ENCODE data around the gene KIF19. TPM values are rescaled to one million over a fixed set of nuclear protein-coding genes. Genes with fewer than 3 reads are reported as not detected.
A peak's percentile ranks its signal among the peaks of the same experiment; 100 is the strongest.
"Not testable (repeated sequence)": the region's sequence is repeated elsewhere in the genome, so short reads cannot be mapped to it uniquely, and the experiment has no call there.

Gene KIF19, protein sequence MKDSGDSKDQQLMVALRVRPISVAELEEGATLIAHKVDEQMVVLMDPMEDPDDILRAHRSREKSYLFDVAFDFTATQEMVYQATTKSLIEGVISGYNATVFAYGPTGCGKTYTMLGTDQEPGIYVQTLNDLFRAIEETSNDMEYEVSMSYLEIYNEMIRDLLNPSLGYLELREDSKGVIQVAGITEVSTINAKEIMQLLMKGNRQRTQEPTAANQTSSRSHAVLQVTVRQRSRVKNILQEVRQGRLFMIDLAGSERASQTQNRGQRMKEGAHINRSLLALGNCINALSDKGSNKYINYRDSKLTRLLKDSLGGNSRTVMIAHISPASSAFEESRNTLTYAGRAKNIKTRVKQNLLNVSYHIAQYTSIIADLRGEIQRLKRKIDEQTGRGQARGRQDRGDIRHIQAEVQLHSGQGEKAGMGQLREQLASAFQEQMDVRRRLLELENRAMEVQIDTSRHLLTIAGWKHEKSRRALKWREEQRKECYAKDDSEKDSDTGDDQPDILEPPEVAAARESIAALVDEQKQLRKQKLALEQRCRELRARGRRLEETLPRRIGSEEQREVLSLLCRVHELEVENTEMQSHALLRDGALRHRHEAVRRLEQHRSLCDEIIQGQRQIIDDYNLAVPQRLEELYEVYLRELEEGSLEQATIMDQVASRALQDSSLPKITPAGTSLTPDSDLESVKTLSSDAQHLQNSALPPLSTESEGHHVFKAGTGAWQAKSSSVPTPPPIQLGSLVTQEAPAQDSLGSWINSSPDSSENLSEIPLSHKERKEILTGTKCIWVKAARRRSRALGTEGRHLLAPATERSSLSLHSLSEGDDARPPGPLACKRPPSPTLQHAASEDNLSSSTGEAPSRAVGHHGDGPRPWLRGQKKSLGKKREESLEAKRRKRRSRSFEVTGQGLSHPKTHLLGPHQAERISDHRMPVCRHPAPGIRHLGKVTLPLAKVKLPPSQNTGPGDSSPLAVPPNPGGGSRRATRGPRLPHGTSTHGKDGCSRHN
- total RNA-seq (2014; rRNA removed; shearing (Covaris generic)) = not detected in 2 replicates
- polyA plus RNA-seq (2015; cell fraction: cytosol; rRNA removed) = not detected in 2 replicates
- not detected in 2 replicates for polyA plus RNA-seq (2015; cell fraction: nucleus; rRNA removed)

- no peak for DNase-seq (ENCODE audit: low read depth)
Measured at GRCh38 chr17:74325743-74326379, at the start of gene KIF19. KIF19 (plus strand) TSS chr17:74326226; CDS start chr17:74326350, 124 bp downstream.

GRCh38 chr17:74276541-74277009 is 49.5 kb upstream of the KIF19 start:
- DNase-seq (ENCODE audit: low read depth) = no peak

DNA sequence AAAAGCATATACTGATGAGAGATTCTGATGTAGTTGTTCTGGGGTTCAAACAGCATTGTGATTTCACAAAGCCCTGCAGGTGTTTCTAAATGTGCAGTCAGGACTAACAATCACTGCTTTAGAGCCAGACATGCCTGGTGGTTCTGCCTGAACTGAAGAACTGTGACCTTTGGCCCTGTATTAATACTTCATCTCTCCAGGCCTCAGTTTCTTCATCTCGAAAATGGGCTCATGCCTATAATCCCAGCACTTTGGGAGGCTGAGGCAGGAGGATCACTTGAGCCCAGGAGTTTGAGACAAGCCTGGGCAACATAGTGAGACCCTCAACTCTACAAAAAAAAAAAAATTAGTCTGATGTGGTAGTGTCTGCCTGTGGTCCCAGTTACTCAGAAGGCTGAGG is 48.1 kb upstream of the KIF19 start:
- DNase-seq (ENCODE audit: low read depth) = no peak

- not testable (repeated sequence) for DNase-seq (ENCODE audit: low read depth)
Measured at GRCh38 chr17:74279617-74280016, 46.4 kb upstream of the KIF19 start.

- no peak for DNase-seq (ENCODE audit: low read depth)
Measured at GRCh38 chr17:74280093-74280513, 45.9 kb upstream of the KIF19 start.

- no peak for DNase-seq (ENCODE audit: low read depth)
Measured at GRCh38 chr17:74281799-74282198, 44.2 kb upstream of the KIF19 start.

DNA sequence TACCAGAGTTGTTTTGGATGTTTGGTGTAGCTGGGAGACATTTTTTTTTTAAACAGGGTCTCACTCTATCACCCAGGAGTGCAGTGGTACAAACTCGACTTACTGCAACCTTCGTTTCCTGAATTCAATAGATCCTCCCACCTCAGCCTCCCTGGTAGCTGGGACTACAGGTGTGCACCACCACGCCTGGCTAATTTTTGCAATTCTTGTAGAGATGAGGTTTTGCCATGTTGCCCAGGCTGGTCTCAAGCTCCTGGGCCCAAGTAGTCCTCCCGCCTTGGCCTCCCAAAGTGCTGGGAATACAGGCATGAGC is 43.8 kb upstream of the KIF19 start:
- DNase-seq (ENCODE audit: low read depth) = not testable (repeated sequence)

DNA sequence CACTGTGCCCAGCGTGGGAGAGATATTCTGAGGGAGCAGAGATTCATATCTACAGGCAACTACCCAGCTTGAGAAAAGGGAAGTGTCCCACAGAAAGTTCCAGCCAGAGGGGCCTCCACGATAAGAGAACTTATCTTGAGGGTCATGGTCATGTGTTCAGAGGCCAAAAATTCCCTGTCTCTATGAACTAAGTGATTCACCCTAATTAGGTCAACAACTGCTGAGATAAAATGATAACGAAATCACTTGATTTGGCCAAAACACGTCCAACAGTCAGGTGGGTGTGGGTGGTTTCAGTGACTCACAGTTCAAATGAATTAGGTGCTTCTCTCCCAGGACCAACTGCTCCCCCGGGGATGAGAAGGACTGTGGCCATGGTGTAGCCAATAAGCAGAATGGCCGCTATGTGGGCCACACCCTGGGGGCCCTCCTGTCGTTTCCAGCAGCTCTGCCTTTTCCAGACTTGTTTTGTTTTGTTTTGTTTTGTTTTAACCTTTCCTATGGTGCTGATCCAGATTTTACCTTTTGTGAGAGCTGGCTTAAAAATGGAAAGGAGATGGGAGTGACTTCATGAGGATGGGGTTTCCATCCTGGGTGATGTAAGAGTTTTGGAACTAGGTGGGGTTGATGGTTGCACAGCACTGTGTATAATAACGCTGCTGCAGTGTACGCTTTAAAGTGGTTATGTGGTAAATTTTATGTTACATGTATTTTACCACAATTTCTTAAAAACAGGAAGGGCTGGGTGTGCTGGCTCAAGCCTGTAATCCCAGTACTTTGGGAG is 43.2 kb upstream of the KIF19 start:
- DNase-seq (ENCODE audit: low read depth) = no peak

GRCh38 chr17:74283371-74283673 is 42.7 kb upstream of the KIF19 start:
- DNase-seq (ENCODE audit: low read depth) = no peak

DNA sequence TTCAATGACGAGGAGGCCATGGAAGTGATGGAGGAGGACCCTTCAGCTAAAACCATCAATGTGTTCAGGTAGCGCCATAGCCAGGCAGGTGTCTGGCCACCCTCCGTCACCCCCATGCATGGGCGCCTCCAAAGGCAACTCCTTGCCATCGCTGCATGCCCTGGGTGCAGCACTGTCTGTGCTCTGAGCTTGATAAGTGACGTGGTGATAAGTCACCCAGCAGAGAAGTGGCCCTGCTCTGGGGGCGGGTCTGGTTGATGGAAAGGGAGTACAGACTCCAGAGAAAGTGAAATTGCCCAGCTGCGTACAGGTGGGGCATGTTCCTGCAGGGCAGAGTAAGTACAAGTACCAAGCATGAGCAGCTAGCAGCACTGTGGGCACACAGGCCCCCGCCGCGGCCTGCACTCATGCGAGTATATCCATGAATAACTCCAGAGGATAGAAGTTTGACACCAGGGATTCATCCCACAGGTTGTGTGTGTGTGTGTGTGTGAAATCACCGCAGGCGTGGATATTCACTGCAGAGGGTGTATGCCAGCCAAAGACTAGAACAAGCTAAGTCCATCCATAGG is 38.9 kb upstream of the KIF19 start:
- no peak for DNase-seq (ENCODE audit: low read depth)

GRCh38 chr17:74288785-74289184 is 37.2 kb upstream of the KIF19 start:
- DNase-seq (ENCODE audit: low read depth) = no peak

DNA sequence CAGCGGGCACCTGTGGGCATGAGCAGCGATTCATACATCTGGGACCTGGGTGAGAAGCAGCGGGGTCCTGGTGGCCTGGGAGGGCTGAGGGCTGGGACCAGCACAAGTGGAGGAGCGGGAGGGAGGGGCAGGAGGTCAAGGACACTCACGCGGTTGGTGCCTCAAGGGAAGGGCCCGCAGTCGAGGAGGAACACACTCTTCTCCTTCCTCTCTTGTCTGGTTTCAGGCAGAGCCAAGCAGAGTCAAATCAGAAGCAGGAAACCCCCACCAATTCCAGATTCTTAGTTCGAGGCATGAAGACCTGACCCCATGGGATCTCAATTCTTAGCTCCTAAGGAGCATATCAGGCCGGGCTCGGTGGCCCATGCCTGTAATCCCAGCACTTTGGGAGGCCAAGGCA is 36.3 kb upstream of the KIF19 start:
- DNase-seq (ENCODE audit: low read depth) = no peak

- DNase-seq (ENCODE audit: low read depth) = no peak
Measured at GRCh38 chr17:74290340-74290739, 35.7 kb upstream of the KIF19 start.

DNA sequence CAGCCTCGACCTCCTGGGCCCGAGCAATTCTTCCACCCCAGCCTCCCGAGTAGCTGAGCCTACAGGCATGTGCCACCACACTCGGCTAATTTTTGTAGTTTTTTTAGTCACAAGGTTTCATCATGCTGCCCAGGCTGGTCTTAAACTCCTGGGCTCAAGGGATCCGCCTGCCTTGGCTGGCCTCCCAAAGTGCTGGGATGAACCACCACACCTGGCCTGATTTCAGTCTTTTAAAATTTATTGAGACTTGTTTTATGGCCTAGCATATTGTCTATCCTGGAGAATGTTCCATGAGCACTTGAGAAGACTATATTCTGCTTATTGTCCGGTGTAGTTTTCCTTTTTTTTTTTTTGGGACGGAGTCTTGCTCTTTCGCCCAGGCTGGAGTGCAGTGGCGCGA is 33.5 kb upstream of the KIF19 start:
- no peak for DNase-seq (ENCODE audit: low read depth)

DNA sequence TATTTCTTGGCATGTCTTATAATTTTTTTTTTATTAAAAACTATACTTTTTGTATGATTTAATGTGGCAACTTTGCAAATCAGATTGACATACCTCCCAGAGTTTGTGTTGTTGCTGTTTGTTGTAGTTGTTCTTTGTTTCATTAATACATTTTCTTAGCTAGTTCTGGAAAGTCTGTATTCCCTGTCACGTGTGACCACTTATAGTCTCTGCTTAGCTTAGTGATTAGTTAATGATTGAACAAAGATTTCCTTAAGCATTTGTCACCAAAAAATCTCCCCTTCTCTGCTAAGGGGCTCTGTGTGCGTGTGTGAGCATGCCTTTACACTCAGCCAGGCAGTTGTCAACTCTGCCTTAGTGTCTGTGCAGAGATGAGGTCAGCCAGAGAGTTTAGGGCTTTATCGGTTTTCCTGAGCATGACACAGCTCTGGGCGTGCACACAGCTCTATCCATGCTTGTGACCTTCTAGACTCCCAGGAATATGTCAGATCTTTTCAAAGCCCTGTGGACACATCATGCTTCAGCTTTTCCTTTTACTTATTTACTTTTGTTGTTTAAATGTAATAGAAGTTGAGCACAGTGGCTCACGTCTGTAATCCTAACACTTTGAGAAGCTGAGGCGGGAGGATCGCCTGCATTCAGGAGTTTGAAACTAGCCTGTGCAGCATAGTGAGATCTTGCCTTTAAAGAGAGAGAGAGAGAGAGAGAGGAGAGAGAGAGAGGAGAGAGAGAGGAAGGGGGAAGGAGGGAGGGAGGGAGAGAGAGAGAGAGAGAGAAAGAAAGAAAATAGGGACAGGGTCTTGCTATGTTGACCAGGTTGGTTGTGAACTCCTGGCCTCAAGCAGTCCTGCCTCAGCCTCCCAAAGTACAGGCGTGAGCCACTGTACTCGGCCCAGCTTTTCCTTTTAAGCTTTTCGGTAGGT is 30.1 kb upstream of the KIF19 start:
- DNase-seq (ENCODE audit: low read depth) = peak; percentile 3

DNA sequence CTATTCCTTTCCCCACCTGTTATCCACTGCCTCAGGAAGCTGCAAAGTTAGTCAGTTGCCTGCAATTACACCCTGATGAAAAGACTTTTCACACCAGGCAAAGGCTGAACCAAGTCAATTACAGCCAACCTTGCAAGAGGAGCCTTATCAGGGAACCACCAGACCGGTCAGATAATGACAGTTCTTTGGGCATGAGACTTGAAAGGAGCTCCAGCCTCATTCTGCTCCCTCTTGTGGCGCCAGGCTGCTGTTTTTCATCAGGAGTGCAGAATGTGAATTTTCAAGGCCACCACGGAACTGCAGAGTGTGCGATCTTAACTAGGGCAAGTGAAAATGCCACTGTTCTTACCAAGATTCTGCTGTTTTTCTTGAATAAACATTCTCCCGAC is 29.5 kb upstream of the KIF19 start:
- peak; percentile 13 for DNase-seq (ENCODE audit: low read depth)

- peak; percentile 44 for DNase-seq (ENCODE audit: low read depth)
Measured at GRCh38 chr17:74297941-74298340, 28.1 kb upstream of the KIF19 start.

DNA sequence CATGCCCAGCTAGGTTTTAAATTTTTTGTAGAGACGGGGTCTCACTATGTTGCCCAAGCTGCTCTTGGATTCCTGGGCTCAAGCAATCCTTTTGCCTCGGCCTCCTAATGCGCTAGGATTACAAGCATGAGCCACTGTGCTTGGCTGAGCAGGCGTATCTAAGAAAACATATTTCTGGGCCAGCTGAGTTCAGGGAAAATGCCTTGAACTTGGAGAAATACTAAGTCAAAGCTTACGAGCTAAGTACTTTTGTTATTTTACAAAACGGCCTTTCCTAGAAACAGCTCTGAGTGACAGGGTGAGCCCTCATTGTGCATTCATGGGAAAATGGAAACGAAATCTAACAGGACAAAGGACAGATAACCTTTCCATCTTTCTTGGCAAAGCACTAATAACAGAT is 27.2 kb upstream of the KIF19 start:
- DNase-seq (ENCODE audit: low read depth) = no peak

GRCh38 chr17:74299226-74300009 is 26.6 kb upstream of the KIF19 start:
- no peak for DNase-seq (ENCODE audit: low read depth)

Data from HT1080 (cell line).